T-helper 17 cell (primary cell): ENCODE results near the gene CSNK1D. TPM values are rescaled to one million over a fixed set of nuclear protein-coding genes. Genes with fewer than 3 reads are reported as not detected.

ENCODE experiments used
- ATAC-seq: fragments of 150-1000 bp; cut with Tn5 transposase; 2 replicates; pipeline ENCODE4 v1.10.0; 2021; ENCODE audit warnings: mild to moderate bottlenecking, moderate library complexity
- DNase-seq, 3 donors: peaks; one replicate each; pipeline versions ENCODE4 v3.0.0 to v3.0.0-alpha.2; 2020 to 2021
- H3K9me3 ChIP-seq: one replicate; pipeline ENCODE4 v1.7.0; 2013; ENCODE audit warnings: low read length, mild to moderate bottlenecking; ENCODE audit not compliant: control insufficient read depth, poor library complexity, severe bottlenecking
- H3K27ac Mint-ChIP-seq: one replicate; pipeline ENCODE4 v1.8.0; 2022; ENCODE audit warnings: mild to moderate bottlenecking, moderate library complexity, mixed read lengths
- H3K27me3 Mint-ChIP-seq: one replicate; pipeline ENCODE4 v1.8.0; 2022; ENCODE audit warnings: mixed read lengths
- H3K36me3 Mint-ChIP-seq: one replicate; pipeline ENCODE4 v1.8.0; 2022; ENCODE audit warnings: low read depth, mixed read lengths
- H3K4me1 Mint-ChIP-seq: one replicate; pipeline ENCODE4 v1.8.0; 2022; ENCODE audit warnings: mild to moderate bottlenecking, mixed read lengths
- H3K4me3 Mint-ChIP-seq: one replicate; pipeline ENCODE4 v1.8.0; 2022; ENCODE audit warnings: mild to moderate bottlenecking, moderate library complexity, mixed read lengths
- total RNA-seq, 4 donors: library from RNA in 2 of 4; stranded (reverse) in 2 of 4; gene quantifications; one replicate each; pipeline ENCODE4 v1.2.3 and lab custom pipeline; 2022 to 2026

CSNK1D gene
- total RNA-seq, 2 donors from 2014 or later: 218 to 273 TPM

GRCh38 chr17:82281076-82281475, 7.6 kb upstream of the CSNK1D start:
- Mint-ChIP-seq H3K36me3 (no peaks in the 10 kb centered on the region), H3K4me3 (no peak overlapping the region), H3K27ac (no peak overlapping the region), H3K4me1 (peaks cover 14% of the 10 kb centered on the region), H3K27me3 (no peaks in the 10 kb centered on the region)
- no peak for ATAC-seq
- H3K9me3 ChIP-seq: no peaks in the 10 kb centered on the region
- no peak for DNase-seq

- Mint-ChIP-seq H3K4me3 (no peak overlapping the region), H3K27me3 (no peaks in the 10 kb centered on the region), H3K4me1 (peaks cover 14% of the 10 kb centered on the region), H3K36me3 (no peaks in the 10 kb centered on the region), H3K27ac (no peak overlapping the region)
- no peaks in the 10 kb centered on the region for H3K9me3 ChIP-seq
- no peak for DNase-seq
- ATAC-seq: no peak
These were observed 7.0 kb upstream of the CSNK1D start for GRCh38 chr17:82280537-82280936.

GRCh38 chr17:82278786-82279391, 5.4 kb upstream of the CSNK1D start:
- no peaks in the 10 kb centered on the region for H3K27me3 Mint-ChIP-seq
- peaks cover 20% of the 10 kb centered on the region for H3K4me1 Mint-ChIP-seq
- DNase-seq (no peak), ATAC-seq (no peak)
- H3K9me3 ChIP-seq: no peaks in the 10 kb centered on the region
- no peak overlapping the region for H3K4me3 Mint-ChIP-seq
- no peaks in the 10 kb centered on the region for H3K36me3 Mint-ChIP-seq
- H3K27ac Mint-ChIP-seq: no peak overlapping the region

GRCh38 chr17:82278308-82278707, 4.8 kb upstream of the CSNK1D start:
- DNase-seq (no peak), ATAC-seq (no peak)
- no peak overlapping the region for H3K27ac Mint-ChIP-seq
- no peak overlapping the region for H3K4me3 Mint-ChIP-seq
- H3K4me1 Mint-ChIP-seq: peaks cover 20% of the 10 kb centered on the region
- H3K9me3 ChIP-seq: no peaks in the 10 kb centered on the region
- H3K36me3 Mint-ChIP-seq: peaks cover 2% of the 10 kb centered on the region
- no peaks in the 10 kb centered on the region for H3K27me3 Mint-ChIP-seq

GRCh38 chr17:82277851-82278250, 4.4 kb upstream of the CSNK1D start:
- Mint-ChIP-seq H3K27ac (no peak overlapping the region), H3K27me3 (no peaks in the 10 kb centered on the region), H3K4me3 (no peak overlapping the region), H3K36me3 (peaks cover 2% of the 10 kb centered on the region), H3K4me1 (peaks cover 20% of the 10 kb centered on the region)
- ATAC-seq: no peak
- no peak for DNase-seq
- no peaks in the 10 kb centered on the region for H3K9me3 ChIP-seq

GRCh38 chr17:82276938-82277337, 3.4 kb upstream of the CSNK1D start:
- DNase-seq: no peak
- H3K36me3 Mint-ChIP-seq: peaks cover 5% of the 10 kb centered on the region
- ATAC-seq: no peak
- H3K4me1 Mint-ChIP-seq: peaks cover 26% of the 10 kb centered on the region
- no peak overlapping the region for H3K27ac Mint-ChIP-seq
- no peaks in the 10 kb centered on the region for H3K9me3 ChIP-seq
- no peaks in the 10 kb centered on the region for H3K27me3 Mint-ChIP-seq
- H3K4me3 Mint-ChIP-seq: no peak overlapping the region

- Mint-ChIP-seq H3K36me3 (peaks cover 5% of the 10 kb centered on the region), H3K27me3 (no peaks in the 10 kb centered on the region), H3K4me1 (peaks cover 19% of the 10 kb centered on the region), H3K27ac (no peak overlapping the region), H3K4me3 (no peak overlapping the region)
- ATAC-seq: no peak
- DNase-seq: no peak
- H3K9me3 ChIP-seq: no peaks in the 10 kb centered on the region
These were observed 1.8 kb upstream of the CSNK1D start for GRCh38 chr17:82275326-82275725.

- peaks cover 5% of the 10 kb centered on the region for H3K36me3 Mint-ChIP-seq
- H3K27ac Mint-ChIP-seq: peak overlapping the region; percentile 91
- H3K4me1 Mint-ChIP-seq: peaks cover 27% of the 10 kb centered on the region
- peak overlapping the region; percentile 97 for H3K4me3 Mint-ChIP-seq
- no peaks in the 10 kb centered on the region for H3K9me3 ChIP-seq
- no peak for ATAC-seq
- DNase-seq: no peak
- H3K27me3 Mint-ChIP-seq: no peaks in the 10 kb centered on the region
These were observed 877 bp upstream of the CSNK1D start for GRCh38 chr17:82274134-82275020.

- H3K36me3 Mint-ChIP-seq: peaks cover 5% of the 10 kb centered on the region
- H3K27me3 Mint-ChIP-seq: no peaks in the 10 kb centered on the region
- no peaks in the 10 kb centered on the region for H3K9me3 ChIP-seq
- H3K4me1 Mint-ChIP-seq: peaks cover 38% of the 10 kb centered on the region
- DNase-seq (peak in 2 of 3 donors; percentile 29 to 32), ATAC-seq (peak; percentile 24)
- H3K27ac Mint-ChIP-seq: peak overlapping the region; percentile 93
- peak overlapping the region; percentile 97 for H3K4me3 Mint-ChIP-seq
These were observed 789 bp downstream of the CSNK1D start for GRCh38 chr17:82272495-82273326.

- Mint-ChIP-seq H3K27me3 (no peaks in the 10 kb centered on the region), H3K27ac (peak overlapping the region; percentile 93), H3K36me3 (peaks cover 5% of the 10 kb centered on the region), H3K4me3 (peak overlapping the region; percentile 97), H3K4me1 (peaks cover 48% of the 10 kb centered on the region)
- no peak for ATAC-seq
- no peaks in the 10 kb centered on the region for H3K9me3 ChIP-seq
- DNase-seq: no peak
These were observed 2.1 kb downstream of the CSNK1D start for GRCh38 chr17:82271401-82271800.

GRCh38 chr17:82270651-82271050, 2.8 kb downstream of the CSNK1D start:
- DNase-seq (no peak), ATAC-seq (no peak)
- Mint-ChIP-seq H3K27me3 (no peaks in the 10 kb centered on the region), H3K4me3 (peak overlapping the region; percentile 41), H3K4me1 (peaks cover 52% of the 10 kb centered on the region), H3K36me3 (peaks cover 5% of the 10 kb centered on the region), H3K27ac (peak overlapping the region; percentile 93)
- H3K9me3 ChIP-seq: no peaks in the 10 kb centered on the region

- H3K9me3 ChIP-seq: no peaks in the 10 kb centered on the region
- Mint-ChIP-seq H3K4me1 (peaks cover 51% of the 10 kb centered on the region), H3K4me3 (peak overlapping the region; percentile 75), H3K27ac (peak overlapping the region; percentile 93), H3K36me3 (peaks cover 5% of the 10 kb centered on the region), H3K27me3 (no peaks in the 10 kb centered on the region)
- DNase-seq: no peak
- ATAC-seq: no peak
These were observed 3.5 kb downstream of the CSNK1D start for GRCh38 chr17:82269882-82270500.
